ENCODE data around the gene SLC9A4.

The SLC9A4 gene

DNA sequence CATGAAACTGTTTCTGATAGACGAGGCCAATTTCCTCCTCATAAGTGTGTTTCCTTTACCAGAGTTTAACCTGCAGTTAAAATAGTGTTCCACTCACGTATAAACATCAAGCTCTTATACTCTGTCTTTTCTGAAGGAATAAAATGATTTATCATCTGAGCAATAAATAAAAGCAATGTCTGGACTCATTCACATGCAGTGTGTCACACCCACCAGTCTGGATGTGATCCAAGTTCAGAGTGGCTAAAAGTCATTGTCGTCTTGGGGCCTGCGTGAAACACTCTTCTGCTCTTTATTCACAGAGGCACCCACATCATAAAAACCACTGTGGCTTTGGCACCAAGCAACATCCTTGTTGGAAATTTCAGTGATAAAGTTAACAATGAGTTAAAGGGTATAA, 19.5 kb upstream of the SLC9A4 start:
- DNase-seq: no peak

DNA sequence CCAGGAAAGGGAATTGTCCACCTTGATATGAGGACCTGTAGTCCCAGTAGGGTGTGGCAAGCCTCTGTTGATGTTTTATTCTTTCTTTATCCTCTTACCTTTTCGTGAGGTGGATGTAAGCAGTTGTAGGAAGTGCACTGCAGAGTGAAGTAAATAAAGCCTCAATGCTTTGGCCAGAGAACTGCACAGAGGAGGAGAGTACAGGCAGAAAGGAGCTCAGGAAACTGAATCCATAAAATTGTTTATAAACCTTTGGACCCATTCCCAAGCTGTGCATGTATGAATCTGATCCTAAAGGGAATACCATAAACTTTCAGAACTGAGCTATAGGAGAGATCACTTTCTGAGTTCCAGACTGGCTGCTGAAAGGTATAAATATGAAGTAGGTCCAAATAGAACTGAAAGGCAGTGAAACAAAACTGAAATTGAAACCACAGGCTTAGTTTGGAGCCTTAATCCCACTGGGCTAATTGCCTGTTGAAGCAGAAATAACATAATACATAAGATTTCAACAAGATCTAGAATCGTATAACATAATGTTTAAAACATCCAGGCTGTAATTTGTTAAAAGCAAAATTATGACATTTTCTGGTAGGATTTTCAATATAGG, 17.9 kb upstream of the SLC9A4 start:
- no peak for DNase-seq

DNA sequence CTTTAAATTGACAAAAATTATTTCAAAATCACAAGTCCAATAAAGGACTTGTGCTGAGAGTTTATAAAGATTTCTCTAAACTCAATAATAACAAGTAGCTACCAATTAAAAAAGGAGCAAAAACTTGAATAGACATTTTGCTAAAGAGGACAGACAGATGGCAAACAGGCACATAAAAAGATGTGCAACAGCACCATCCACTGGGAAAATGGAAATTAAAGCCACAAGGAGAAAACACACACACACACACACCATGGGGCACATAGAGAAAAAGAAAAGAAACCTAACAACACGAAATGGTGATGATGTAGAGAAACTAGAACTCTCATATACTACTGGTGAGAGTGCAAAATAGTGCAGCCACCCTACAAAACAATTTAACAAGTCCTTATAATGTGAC, 12.6 kb upstream of the SLC9A4 start:
- no peak for DNase-seq

- no peak for DNase-seq
Observed at GRCh38 chr2:102461188-102461587, 11.8 kb upstream of the SLC9A4 start.

DNA sequence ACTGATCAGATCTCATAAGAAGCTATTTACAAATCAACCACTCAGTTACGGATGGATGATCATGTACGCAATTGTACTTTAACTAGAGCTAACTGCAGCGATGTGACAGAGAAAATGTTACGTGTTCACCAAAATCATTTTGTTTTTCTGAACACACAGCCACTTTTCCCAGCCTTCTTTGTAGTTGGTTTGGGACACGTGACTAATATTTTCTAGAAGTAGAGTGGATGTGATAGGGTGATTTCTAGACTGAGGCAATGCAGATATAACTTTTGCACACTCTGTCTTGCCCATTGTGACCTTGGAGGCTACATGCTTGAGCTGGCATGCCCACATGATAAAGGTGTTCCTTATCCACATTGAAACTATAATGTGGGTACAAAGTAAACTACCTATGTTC, 9.9 kb upstream of the SLC9A4 start:
- no peak for DNase-seq

- no peak for DNase-seq
Observed at GRCh38 chr2:102470168-102470567, 2.9 kb upstream of the SLC9A4 start.

- DNase-seq: no peak
Observed at GRCh38 chr2:102473631-102474030, 605 bp downstream of the SLC9A4 start.

DNA sequence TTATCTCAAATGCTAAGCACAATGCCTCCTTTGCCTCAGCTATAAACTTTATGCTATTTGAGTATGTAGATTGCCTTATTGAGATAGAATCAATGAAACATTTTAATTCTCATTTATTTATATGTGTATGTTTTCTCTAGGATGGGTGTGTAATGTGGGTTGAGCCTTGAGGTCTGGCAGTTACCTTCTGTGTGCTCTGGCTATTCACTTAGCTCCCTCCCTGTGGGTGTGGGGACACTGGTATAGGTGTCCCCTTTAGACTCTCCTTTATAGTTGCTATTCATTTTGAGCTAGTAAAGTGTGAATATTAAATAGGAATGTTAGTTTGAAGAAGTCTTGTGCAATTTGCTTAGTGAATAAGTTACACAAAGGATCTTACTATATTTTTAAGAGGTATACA, 1.8 kb downstream of the SLC9A4 start:
- no peak for DNase-seq

GRCh38 chr2:102478686-102479470, 5.9 kb downstream of the SLC9A4 start:
- no peak for DNase-seq

GRCh38 chr2:102480285-102481195, 7.5 kb downstream of the SLC9A4 start:
- DNase-seq: no peak

GRCh38 chr2:102481931-102482330, 8.9 kb downstream of the SLC9A4 start:
- DNase-seq: no peak

GRCh38 chr2:102483086-102483485, 10.1 kb downstream of the SLC9A4 start:
- no peak for DNase-seq

DNA sequence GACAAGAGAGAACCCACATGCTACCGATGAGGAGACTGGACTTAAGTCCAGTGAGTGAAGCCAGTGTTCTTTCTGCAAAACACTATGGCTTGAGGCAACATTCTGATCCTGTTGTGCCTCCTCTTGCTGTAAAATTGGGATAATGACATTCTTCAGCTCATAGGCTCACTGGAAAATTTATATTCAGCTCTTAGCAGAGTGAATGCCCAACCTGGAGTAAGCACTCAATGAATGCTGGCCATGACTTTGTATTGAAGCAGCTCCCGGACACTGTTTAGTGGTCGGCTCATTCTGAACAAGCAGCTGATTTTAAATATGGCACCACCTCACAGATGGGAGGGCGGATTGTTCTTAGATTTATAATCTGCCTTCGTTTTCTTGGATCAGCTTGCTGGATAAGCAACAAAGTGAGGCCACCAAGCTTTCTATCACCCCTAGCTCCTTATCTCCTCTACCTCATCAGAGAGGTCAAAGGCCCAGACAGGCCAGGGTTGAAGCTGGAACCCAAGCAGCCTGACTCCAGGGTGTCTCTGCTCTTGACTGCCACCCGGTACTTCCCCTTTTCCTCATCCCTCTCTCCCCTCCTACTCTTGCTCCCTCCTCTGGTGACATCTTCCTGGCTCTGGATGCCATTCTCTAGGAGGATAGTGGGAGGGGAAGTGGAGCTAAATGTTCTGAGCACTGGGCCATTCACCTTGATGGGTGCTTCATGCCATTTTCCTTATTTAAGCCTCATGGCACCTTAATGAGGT, 11.5 kb downstream of the SLC9A4 start:
- no peak for DNase-seq

- DNase-seq: no peak
Observed at GRCh38 chr2:102485147-102485785, 12.2 kb downstream of the SLC9A4 start.

- DNase-seq: no peak
Observed at GRCh38 chr2:102486941-102487702, 14.1 kb downstream of the SLC9A4 start.

DNA sequence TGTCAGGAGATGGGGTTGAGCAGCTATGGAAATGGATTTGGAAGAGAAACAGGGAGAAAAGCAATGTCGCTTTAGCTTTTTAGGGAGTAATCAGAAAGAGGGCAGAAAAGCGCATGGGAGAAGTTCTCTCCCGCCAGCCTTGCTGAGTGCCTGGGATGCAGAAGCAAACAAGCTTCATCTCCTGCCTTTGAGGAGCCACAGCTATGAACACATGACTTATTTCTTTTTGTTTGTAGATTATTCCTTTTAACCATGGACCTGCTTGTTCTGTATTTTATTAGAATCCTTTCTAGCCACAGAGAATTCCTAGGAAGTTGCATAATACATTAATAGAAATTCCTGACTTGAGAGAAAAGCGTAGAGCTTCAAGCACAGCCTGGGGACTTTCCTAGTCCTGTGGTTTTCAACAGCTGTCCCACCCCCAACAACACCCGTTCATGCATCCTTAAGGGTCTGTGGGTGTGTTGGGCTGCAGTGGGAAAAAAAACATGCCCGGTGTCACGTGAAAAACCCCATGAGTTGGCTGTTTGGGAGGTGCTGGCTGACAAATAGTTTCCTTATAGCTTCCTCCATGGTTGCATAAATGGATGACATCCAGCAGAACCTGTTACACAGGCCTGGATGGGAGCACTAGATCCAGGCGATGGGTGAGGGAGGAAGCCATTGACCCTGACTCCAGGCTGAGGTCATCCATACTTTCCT, 14.9 kb downstream of the SLC9A4 start:
- DNase-seq: no peak

DNA sequence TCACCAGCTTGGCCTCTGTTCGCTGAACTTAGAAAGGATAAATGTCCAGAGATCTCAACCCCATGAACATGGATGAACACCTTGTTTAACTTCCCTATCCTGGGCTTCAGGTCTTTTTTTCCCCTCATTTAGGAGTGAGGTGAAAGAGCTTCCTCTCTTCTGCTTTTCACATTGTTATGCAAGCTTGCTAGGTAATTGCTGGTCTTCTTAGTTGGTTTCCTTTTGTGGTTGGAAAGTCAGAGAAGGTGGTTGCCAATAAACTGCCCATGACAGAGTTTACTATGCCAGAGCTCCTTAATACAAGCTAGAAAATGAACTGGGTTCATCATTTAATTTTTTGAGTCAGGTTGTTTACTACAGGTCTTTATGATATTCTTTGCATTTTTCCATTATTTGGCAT, 16.6 kb downstream of the SLC9A4 start:
- no peak for DNase-seq

GRCh38 chr2:102492006-102492405, 19.0 kb downstream of the SLC9A4 start:
- no peak for DNase-seq

DNA sequence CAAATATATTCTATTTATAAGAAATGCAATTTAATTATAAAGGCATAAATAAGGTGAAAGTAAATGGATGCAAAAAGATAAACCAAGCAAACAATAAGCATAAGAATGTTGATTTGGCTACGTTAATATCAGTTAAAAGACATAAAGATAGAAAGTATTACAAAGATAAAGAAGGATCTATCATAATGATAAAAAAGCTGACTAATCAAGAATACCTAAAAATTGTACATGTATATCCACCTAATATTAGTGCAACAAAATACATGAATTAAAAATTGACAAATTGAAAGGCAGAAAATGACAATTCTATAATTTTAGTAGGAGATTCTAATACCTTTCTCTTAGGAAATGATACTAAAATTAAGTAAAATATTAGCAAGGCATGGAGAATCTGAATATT, 21.5 kb downstream of the SLC9A4 start:
- no peak for DNase-seq

GRCh38 chr2:102498414-102498813, 25.4 kb downstream of the SLC9A4 start:
- no peak for DNase-seq

- no peak for DNase-seq
Observed at GRCh38 chr2:102499558-102499957, 26.5 kb downstream of the SLC9A4 start.
